Measurements from ENCODE around the gene TRAF7. TPM values are rescaled to one million over a fixed set of nuclear protein-coding genes. Genes with fewer than 3 reads are reported as not detected.
A peak's percentile ranks its signal among the peaks of the same experiment; 100 is the strongest.

The TRAF7 gene
- total RNA-seq, 1 donor from 2014 or later: 26.0 TPM

DNA sequence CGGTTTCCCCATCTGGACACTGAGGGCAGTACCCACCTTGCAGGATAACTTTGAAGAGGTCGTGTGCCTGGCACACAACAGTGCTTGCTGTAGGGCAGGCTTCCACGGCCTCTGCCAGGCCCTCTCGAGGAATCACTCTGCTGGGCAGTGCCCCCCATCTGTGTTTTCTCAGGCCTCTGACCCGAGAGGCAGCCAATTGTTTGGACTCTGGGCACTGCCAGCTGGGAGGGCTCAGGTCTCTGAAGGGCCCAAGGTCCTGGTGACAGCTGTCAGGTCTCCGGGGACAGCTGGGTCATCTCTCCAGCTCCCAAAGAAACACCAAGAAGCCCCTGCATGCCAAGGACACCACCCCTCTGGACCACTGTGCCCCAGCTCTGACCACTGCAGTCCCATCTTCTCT lies 8.2 kb upstream of the TRAF7 start:
- Histone ChIP-seq H3K27ac (replicated peaks) (peak overlapping the region; percentile 93), H3K9me3 (replicated peaks) (no peaks in the 10 kb centered on the region), H3K27me3 (ENCODE audit: low read depth) (no peaks in the 10 kb centered on the region), H3K4me1 (peaks cover 51% of the 10 kb centered on the region), H3K4me3 (peak overlapping the region; percentile 66), H3K36me3 (peaks cover 8% of the 10 kb centered on the region)
- no peak for TF ChIP-seq CTCF (IDR thresholded peaks at IDR 0.05; ENCODE audit: borderline replicate concordance)
- DNase-seq: no peak
- intact Hi-C loops (cut with micrococcal nuclease): loop anchor here (10.0 kb wide), 1 partner anchor 123 kb away; the partner anchor contains the start of gene NHERF2

GRCh38 chr16:2147981-2148671 lies 7.5 kb upstream of the TRAF7 start, which contains the start of gene RAB26:
RAB26 (plus strand) TSS chr16:2148625; CDS start chr16:2148784, 159 bp downstream.
- H3K4me3 ChIP-seq: peak within 1 kb of the TSS; percentile 66
- no peaks in the 10 kb centered on the region for H3K9me3 ChIP-seq (replicated peaks)
- intact Hi-C loops (cut with micrococcal nuclease): loop anchor here (10.0 kb wide), 1 partner anchor 123 kb away; the partner anchor contains the start of gene NHERF2
- DNase-seq: peak; percentile 83
- peaks cover 8% of the 10 kb centered on the region for H3K36me3 ChIP-seq
- peaks cover 59% of the 10 kb centered on the region for H3K4me1 ChIP-seq
- TF ChIP-seq CTCF (IDR thresholded peaks at IDR 0.05; ENCODE audit: borderline replicate concordance): no peak
- peak within 1 kb of the TSS; percentile 93 for H3K27ac ChIP-seq (replicated peaks)
- H3K27me3 ChIP-seq (ENCODE audit: low read depth): no peaks in the 10 kb centered on the region

- intact Hi-C loops (cut with micrococcal nuclease): loop anchor here (10.0 kb wide), 1 partner anchor 124 kb away; the partner anchor contains the start of gene NHERF2
- TF ChIP-seq CTCF (IDR thresholded peaks at IDR 0.05; ENCODE audit: borderline replicate concordance): no peak
- Histone ChIP-seq H3K36me3 (peaks cover 8% of the 10 kb centered on the region), H3K27me3 (ENCODE audit: low read depth) (no peaks in the 10 kb centered on the region), H3K4me1 (peaks cover 67% of the 10 kb centered on the region), H3K9me3 (replicated peaks) (no peaks in the 10 kb centered on the region), H3K4me3 (peak overlapping the region; percentile 66), H3K27ac (replicated peaks) (peak overlapping the region; percentile 93)
- no peak for DNase-seq
These were observed 6.6 kb upstream of the TRAF7 start for GRCh38 chr16:2148714-2149629.

- Histone ChIP-seq H3K36me3 (peaks cover 8% of the 10 kb centered on the region), H3K4me3 (no peak overlapping the region), H3K4me1 (peaks cover 76% of the 10 kb centered on the region), H3K27me3 (ENCODE audit: low read depth) (no peaks in the 10 kb centered on the region), H3K9me3 (replicated peaks) (no peaks in the 10 kb centered on the region), H3K27ac (replicated peaks) (no peak overlapping the region)
- no peak for DNase-seq
- TF ChIP-seq CTCF (IDR thresholded peaks at IDR 0.05; ENCODE audit: borderline replicate concordance): no peak
- intact Hi-C loops (cut with micrococcal nuclease): loop anchor here (10.0 kb wide), 1 partner anchor 125 kb away; the partner anchor contains the start of gene NHERF2
These were observed 5.8 kb upstream of the TRAF7 start for GRCh38 chr16:2149630-2150417.

All from left ventricle myocardium inferior (tissue), 1 donor.